K562 (cell line): Measurements from ENCODE around the gene APOC4.

Experiments used
- CTCF ChIP-seq, 3 experiments: IDR thresholded peaks in 2 of 3; conservative IDR thresholded peaks in 1 of 3; 2 replicates each; pipeline ENCODE4 v1.5.1; 2011 to 2012; ENCODE audit warnings: low read length in 3 of 3, mild to moderate bottlenecking in 3 of 3, control low read depth in 2 of 3, improper control_type of control experiment in 1 of 3, inconsistent platforms in 1 of 3, low read depth in 1 of 3, mixed read lengths in 1 of 3, moderate library complexity in 1 of 3; ENCODE audit not compliant: insufficient read depth in 2 of 3
- MAX ChIP-seq: sonication (generic); formaldehyde crosslinking; IDR thresholded peaks from 2 replicates; pipeline ENCODE4 v1.9.0; 2022; ENCODE audit warnings: mild to moderate bottlenecking, missing genetic modification reagents
- POLR2AphosphoS5 ChIP-seq: IDR thresholded peaks from 2 replicates; pipeline ENCODE4 v1.6.1; 2011; ENCODE audit warnings: mild to moderate bottlenecking, low read depth, low read length, moderate library complexity; ENCODE audit not compliant: control insufficient read depth, insufficient read depth
- SNAPC5 ChIP-seq: fragments of 250-450 bp; sonication (Bioruptor Pico); IDR thresholded peaks from 2 replicates; pipeline ENCODE4 v1.8.0; 2021; ENCODE audit warnings: moderate library complexity, mild to moderate bottlenecking, inconsistent platforms
- YY1 ChIP-seq, 3 experiments: IDR thresholded peaks; 2 replicates each; pipeline ENCODE4 v1.6.1; 2011; ENCODE audit warnings: low read length in 2 of 3, mild to moderate bottlenecking in 2 of 3, moderate library complexity in 2 of 3, borderline replicate concordance in 1 of 3, control low read depth in 1 of 3, low read depth in 1 of 3; ENCODE audit not compliant: insufficient read depth in 3 of 3, insufficient replicate concordance in 2 of 3, control insufficient read depth in 1 of 3, insufficient read length in 1 of 3; ENCODE audit errors: extremely low read depth in 1 of 3
- ZBTB33 ChIP-seq: sonication (generic); formaldehyde crosslinking; IDR thresholded peaks from 2 replicates; pipeline ENCODE4 v1.8.1; 2023; ENCODE audit warnings: mild to moderate bottlenecking, missing genetic modification reagents
- ZNF174 ChIP-seq: fragments of 250-450 bp; sonication (Bioruptor Pico); IDR thresholded peaks from 2 replicates; pipeline ENCODE4 v1.4.0; 2020; ENCODE audit warnings: mild to moderate bottlenecking

GRCh38 chr19:44969437-44969836, 27.4 kb downstream of the APOC4 start:
- TF ChIP-seq SNAPC5 (CRISPR knock-in tag) (no peak), POLR2AphosphoS5 (no peak), ZBTB33 (CRISPR knock-in tag) (no peak), ZNF174 (CRISPR knock-in tag) (no peak), YY1 (IDR thresholded peaks at IDR 0.05; ENCODE audit: borderline replicate concordance in 1 of 3, control insufficient read depth in 1 of 3, extremely low read depth in 1 of 3, insufficient read depth in 3 of 3, insufficient read length in 1 of 3, insufficient replicate concordance in 2 of 3, low read depth in 1 of 3, low read length in 2 of 3) (no peak), CTCF (IDR thresholded peaks at IDR 0.05 in 2 of 3, conservative IDR thresholded peaks at IDR 0.05 in 1 of 3; ENCODE audit: insufficient read depth in 2 of 3, low read depth in 1 of 3, low read length in 3 of 3) (no peak), MAX (CRISPR knock-in tag) (no peak)
